Pons (tissue), 1 donor: ENCODE data around the gene CXCL17.
A peak's percentile ranks its signal among the peaks of the same experiment; 100 is the strongest.

Experiments used
- DNase-seq: peaks from one replicate; pipeline ENCODE4 v3.0.0-alpha.2; 2016; ENCODE audit warnings: low spot score

Gene CXCL17

GRCh38 chr19:42397263-42398166 is 45.2 kb downstream of the CXCL17 start:
- no peak for DNase-seq

GRCh38 chr19:42396381-42397262 is 46.1 kb downstream of the CXCL17 start:
- DNase-seq: peak; percentile 98

GRCh38 chr19:42394751-42395150 is 48.0 kb downstream of the CXCL17 start:
- DNase-seq: no peak

- DNase-seq: no peak
These were observed 50.6 kb downstream of the CXCL17 start for GRCh38 chr19:42392165-42392564.

- DNase-seq: no peak
These were observed 52.8 kb downstream of the CXCL17 start, which contains the start of gene CNFN for GRCh38 chr19:42389899-42390298. TSS of gene CNFN (minus strand) at chr19:42390297. CDS start at chr19:42389037, 1,260 bp downstream.

- DNase-seq: no peak
These were observed 53.8 kb downstream of the CXCL17 start for GRCh38 chr19:42388851-42389489.

GRCh38 chr19:42386974-42387707 is 55.6 kb downstream of the CXCL17 start:
- DNase-seq: peak; percentile 49

- no peak for DNase-seq
These were observed 62.6 kb downstream of the CXCL17 start for GRCh38 chr19:42380155-42380554.
